Measurements from ENCODE around the gene HBP1.
A peak's percentile ranks its signal among the peaks of the same experiment; 100 is the strongest.

HBP1 gene

GRCh38 chr7:107130487-107131220, 38.1 kb upstream of the HBP1 start:
- no peak overlapping the region for H3K27ac ChIP-seq
- no peak for TF ChIP-seq CTCF (conservative IDR thresholded peaks at IDR 0.05)

GRCh38 chr7:107133396-107133795, 35.4 kb upstream of the HBP1 start:
- no peak for TF ChIP-seq CTCF (conservative IDR thresholded peaks at IDR 0.05)
- H3K27ac ChIP-seq: no peak overlapping the region

- no peak for TF ChIP-seq CTCF (conservative IDR thresholded peaks at IDR 0.05)
- no peak overlapping the region for H3K27ac ChIP-seq
Observed at GRCh38 chr7:107138696-107139420, 29.9 kb upstream of the HBP1 start.

GRCh38 chr7:107143875-107144274, 24.9 kb upstream of the HBP1 start:
- peak overlapping the region; percentile 41; the same call in 1 of the 2 replicates for H3K27ac ChIP-seq

GRCh38 chr7:107145067-107145838, 23.6 kb upstream of the HBP1 start:
- peak overlapping the region; percentile 41 for H3K27ac ChIP-seq
- no peak for TF ChIP-seq CTCF (conservative IDR thresholded peaks at IDR 0.05)

GRCh38 chr7:107147464-107148393, 21.1 kb upstream of the HBP1 start:
- peak; percentile 86 for TF ChIP-seq CTCF (conservative IDR thresholded peaks at IDR 0.05)
- H3K27ac ChIP-seq: peak overlapping the region; percentile 36

GRCh38 chr7:107148721-107149120, 20.1 kb upstream of the HBP1 start:
- H3K27ac ChIP-seq: peak overlapping the region; percentile 36
- no peak for TF ChIP-seq CTCF (conservative IDR thresholded peaks at IDR 0.05)
